ENCODE results near the gene TAS2R60. TPM values are rescaled to one million over a fixed set of nuclear protein-coding genes. Genes with fewer than 3 reads are reported as not detected.
"Not testable (repeated sequence)": the region's sequence is repeated elsewhere in the genome, so short reads cannot be mapped to it uniquely, and the experiment has no call there.

TAS2R60 gene
- polyA plus RNA-seq, 1 donor from 2014 or later, result not detected

DNA sequence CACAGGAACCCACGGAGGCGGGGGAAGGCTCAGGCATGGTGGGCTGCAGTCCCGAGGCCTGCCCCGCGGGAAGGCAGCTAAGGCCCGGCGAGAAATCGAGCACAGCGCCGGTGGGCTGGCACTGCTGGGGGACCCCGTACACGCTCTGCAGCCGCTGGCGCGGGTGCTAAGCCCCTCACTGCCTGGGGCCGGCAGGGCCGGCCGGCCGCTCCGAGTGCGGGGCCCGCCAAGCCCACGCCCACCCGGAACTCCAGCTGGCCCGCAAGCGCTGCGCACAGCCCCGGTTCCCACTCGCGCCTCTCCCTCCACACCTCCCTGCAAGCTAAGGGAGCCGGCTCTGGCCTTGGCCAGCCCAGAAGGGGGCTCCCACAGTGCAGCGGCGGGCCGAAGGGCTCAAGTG is 18.8 kb upstream of the TAS2R60 start:
- not testable (repeated sequence) for H3K9me3 ChIP-seq (ENCODE audit: low read length); H3K27me3 ChIP-seq (ENCODE audit: insufficient read depth, low read depth, low read length); H3K9me2 ChIP-seq (ENCODE audit: insufficient read depth, low read length); H3K79me2 ChIP-seq (replicated peaks; ENCODE audit: insufficient read depth, low read length); H3K27ac ChIP-seq (ENCODE audit: low read length); H3F3A ChIP-seq (ENCODE audit: insufficient read depth, low read length, poor library complexity, severe bottlenecking); H3K4me3 ChIP-seq (ENCODE audit: low read length); H3K4me2 ChIP-seq (ENCODE audit: low read length); H3K9ac ChIP-seq (ENCODE audit: low read length); H3K36me3 ChIP-seq (ENCODE audit: insufficient read depth, low read length); H2AFZ ChIP-seq (ENCODE audit: low read depth, low read length); H4K20me1 ChIP-seq (ENCODE audit: insufficient read depth)

DNA sequence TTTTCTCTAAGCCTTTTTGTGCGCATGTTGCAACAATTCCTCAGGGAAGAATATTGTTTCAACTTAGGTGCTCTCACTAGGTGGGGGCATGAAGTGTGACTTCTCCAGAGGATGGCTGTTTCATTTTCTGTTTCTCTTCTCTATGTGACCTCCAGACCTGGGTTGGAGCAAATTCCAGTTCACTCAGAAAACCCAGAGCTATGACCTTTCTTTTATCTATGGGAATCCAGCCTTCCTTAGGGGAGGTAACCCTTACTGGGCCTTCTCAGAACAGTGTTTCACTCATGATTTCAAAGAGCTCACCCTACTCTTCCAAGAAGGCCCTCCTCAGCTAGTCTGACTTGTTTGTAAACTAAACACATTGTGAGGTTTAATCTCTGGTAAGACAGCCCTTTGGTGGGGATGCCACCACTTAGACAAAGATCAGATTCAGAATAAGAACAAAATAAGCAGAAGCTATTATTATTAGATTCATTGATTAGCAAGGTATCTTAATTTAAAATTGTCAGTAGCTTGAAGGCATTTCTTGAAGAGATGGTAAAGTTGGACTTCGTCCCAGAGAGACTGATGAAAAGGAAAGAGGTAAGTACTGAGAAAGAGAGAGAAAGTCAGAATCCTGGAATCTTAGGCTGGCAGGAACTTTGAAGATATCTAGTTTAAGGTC is 16.6 kb upstream of the TAS2R60 start:
- H3K27ac ChIP-seq (ENCODE audit: low read length), result no peak overlapping the region

More for the DNA sequence above, 16.6 kb upstream of the TAS2R60 start:
- Histone ChIP-seq H3K9ac (ENCODE audit: low read length) (no peak overlapping the region), H2AFZ (ENCODE audit: low read depth, low read length) (no peak overlapping the region), H3K4me2 (ENCODE audit: low read length) (no peak overlapping the region), H4K20me1 (ENCODE audit: insufficient read depth) (no peaks in the 10 kb centered on the region), H3F3A (ENCODE audit: insufficient read depth, low read length, poor library complexity, severe bottlenecking) (no peaks in the 10 kb centered on the region), H3K4me3 (ENCODE audit: low read length) (no peak overlapping the region), H3K27me3 (ENCODE audit: insufficient read depth, low read depth, low read length) (no peaks in the 10 kb centered on the region), H3K36me3 (ENCODE audit: insufficient read depth, low read length) (no peaks in the 10 kb centered on the region), H3K9me3 (ENCODE audit: low read length) (peaks cover 6% of the 10 kb centered on the region), H3K9me2 (ENCODE audit: insufficient read depth, low read length) (no peaks in the 10 kb centered on the region), H3K79me2 (replicated peaks; ENCODE audit: insufficient read depth, low read length) (no peaks in the 10 kb centered on the region)
- TF ChIP-seq, protein P1, sequence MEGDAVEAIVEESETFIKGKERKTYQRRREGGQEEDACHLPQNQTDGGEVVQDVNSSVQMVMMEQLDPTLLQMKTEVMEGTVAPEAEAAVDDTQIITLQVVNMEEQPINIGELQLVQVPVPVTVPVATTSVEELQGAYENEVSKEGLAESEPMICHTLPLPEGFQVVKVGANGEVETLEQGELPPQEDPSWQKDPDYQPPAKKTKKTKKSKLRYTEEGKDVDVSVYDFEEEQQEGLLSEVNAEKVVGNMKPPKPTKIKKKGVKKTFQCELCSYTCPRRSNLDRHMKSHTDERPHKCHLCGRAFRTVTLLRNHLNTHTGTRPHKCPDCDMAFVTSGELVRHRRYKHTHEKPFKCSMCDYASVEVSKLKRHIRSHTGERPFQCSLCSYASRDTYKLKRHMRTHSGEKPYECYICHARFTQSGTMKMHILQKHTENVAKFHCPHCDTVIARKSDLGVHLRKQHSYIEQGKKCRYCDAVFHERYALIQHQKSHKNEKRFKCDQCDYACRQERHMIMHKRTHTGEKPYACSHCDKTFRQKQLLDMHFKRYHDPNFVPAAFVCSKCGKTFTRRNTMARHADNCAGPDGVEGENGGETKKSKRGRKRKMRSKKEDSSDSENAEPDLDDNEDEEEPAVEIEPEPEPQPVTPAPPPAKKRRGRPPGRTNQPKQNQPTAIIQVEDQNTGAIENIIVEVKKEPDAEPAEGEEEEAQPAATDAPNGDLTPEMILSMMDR (IDR thresholded peaks at IDR 0.05; ENCODE audit: poor library complexity, severe bottlenecking), result no peak
- TF ChIP-seq POLR2AphosphoS5 (IDR thresholded peaks at IDR 0.05) (no peak), EP300 (conservative IDR thresholded peaks at IDR 0.05; ENCODE audit: poor library complexity, severe bottlenecking) (no peak), MXI1 (conservative IDR thresholded peaks at IDR 0.05; ENCODE audit: poor library complexity, severe bottlenecking) (no peak)
- TF ChIP-seq, protein P2, sequence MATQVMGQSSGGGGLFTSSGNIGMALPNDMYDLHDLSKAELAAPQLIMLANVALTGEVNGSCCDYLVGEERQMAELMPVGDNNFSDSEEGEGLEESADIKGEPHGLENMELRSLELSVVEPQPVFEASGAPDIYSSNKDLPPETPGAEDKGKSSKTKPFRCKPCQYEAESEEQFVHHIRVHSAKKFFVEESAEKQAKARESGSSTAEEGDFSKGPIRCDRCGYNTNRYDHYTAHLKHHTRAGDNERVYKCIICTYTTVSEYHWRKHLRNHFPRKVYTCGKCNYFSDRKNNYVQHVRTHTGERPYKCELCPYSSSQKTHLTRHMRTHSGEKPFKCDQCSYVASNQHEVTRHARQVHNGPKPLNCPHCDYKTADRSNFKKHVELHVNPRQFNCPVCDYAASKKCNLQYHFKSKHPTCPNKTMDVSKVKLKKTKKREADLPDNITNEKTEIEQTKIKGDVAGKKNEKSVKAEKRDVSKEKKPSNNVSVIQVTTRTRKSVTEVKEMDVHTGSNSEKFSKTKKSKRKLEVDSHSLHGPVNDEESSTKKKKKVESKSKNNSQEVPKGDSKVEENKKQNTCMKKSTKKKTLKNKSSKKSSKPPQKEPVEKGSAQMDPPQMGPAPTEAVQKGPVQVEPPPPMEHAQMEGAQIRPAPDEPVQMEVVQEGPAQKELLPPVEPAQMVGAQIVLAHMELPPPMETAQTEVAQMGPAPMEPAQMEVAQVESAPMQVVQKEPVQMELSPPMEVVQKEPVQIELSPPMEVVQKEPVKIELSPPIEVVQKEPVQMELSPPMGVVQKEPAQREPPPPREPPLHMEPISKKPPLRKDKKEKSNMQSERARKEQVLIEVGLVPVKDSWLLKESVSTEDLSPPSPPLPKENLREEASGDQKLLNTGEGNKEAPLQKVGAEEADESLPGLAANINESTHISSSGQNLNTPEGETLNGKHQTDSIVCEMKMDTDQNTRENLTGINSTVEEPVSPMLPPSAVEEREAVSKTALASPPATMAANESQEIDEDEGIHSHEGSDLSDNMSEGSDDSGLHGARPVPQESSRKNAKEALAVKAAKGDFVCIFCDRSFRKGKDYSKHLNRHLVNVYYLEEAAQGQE (IDR thresholded peaks at IDR 0.05; ENCODE audit: borderline replicate concordance), result no peak
